GM20431 (cell line): ENCODE results near the gene AEBP1.

Experiments
- in situ Hi-C: fragments of 300-500 bp; cut with MseI, MboI; formaldehyde crosslinking; loops from one replicate; pipeline ENCODE4 v1.15.0; 2020; ENCODE audit warnings: low sequenced_read_pairs; ENCODE audit not compliant: unreplicated experiment

The AEBP1 gene

GRCh38 chr7:44103923-44104859 is at the start of gene AEBP1:
TSS of gene AEBP1 (plus strand) at chr7:44104345. CDS start at chr7:44104666, 321 bp downstream.
- in situ Hi-C loops = no loop called here

GRCh38 chr7:44056681-44057080 is 47.5 kb upstream of the AEBP1 start:
- in situ Hi-C loops = no loop called here

- in situ Hi-C loops = no loop called here
These were observed 46.8 kb upstream of the AEBP1 start for GRCh38 chr7:44057181-44057848.

GRCh38 chr7:44057849-44058758 is 46.0 kb upstream of the AEBP1 start:
- in situ Hi-C loops = no loop called here

- in situ Hi-C loops = no loop called here
These were observed 45.4 kb upstream of the AEBP1 start for GRCh38 chr7:44058759-44059218.

- in situ Hi-C loops = no loop called here
These were observed 44.7 kb upstream of the AEBP1 start for GRCh38 chr7:44059219-44060090.

- in situ Hi-C loops = no loop called here
These were observed 43.8 kb upstream of the AEBP1 start for GRCh38 chr7:44060091-44060947.

GRCh38 chr7:44060948-44061644 is 43.0 kb upstream of the AEBP1 start:
- in situ Hi-C loops = no loop called here

- in situ Hi-C loops = no loop called here
These were observed 42.4 kb upstream of the AEBP1 start for GRCh38 chr7:44061645-44062179.

GRCh38 chr7:44062180-44062902 is 41.8 kb upstream of the AEBP1 start:
- in situ Hi-C loops = no loop called here

GRCh38 chr7:44062903-44063295 is 41.2 kb upstream of the AEBP1 start:
- in situ Hi-C loops = no loop called here

- in situ Hi-C loops = no loop called here
These were observed 40.6 kb upstream of the AEBP1 start for GRCh38 chr7:44063547-44063893.

GRCh38 chr7:44063894-44064651 is 40.1 kb upstream of the AEBP1 start:
- in situ Hi-C loops = no loop called here

GRCh38 chr7:44064791-44065430 is 39.2 kb upstream of the AEBP1 start:
- in situ Hi-C loops = no loop called here

- in situ Hi-C loops = no loop called here
These were observed 38.6 kb upstream of the AEBP1 start, which contains the start of gene PGAM2 for GRCh38 chr7:44065431-44066110. TSS of gene PGAM2 (minus strand) at chr7:44065567. CDS start at chr7:44065529, 38 bp downstream.
